ENCODE measurements around the gene CCDC196.
A peak's percentile ranks its signal among the peaks of the same experiment; 100 is the strongest.

The CCDC196 gene, protein sequence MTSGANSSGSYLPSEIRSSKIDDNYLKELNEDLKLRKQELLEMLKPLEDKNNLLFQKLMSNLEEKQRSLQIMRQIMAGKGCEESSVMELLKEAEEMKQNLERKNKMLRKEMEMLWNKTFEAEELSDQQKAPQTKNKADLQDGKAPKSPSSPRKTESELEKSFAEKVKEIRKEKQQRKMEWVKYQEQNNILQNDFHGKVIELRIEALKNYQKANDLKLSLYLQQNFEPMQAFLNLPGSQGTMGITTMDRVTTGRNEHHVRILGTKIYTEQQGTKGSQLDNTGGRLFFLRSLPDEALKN

DNA sequence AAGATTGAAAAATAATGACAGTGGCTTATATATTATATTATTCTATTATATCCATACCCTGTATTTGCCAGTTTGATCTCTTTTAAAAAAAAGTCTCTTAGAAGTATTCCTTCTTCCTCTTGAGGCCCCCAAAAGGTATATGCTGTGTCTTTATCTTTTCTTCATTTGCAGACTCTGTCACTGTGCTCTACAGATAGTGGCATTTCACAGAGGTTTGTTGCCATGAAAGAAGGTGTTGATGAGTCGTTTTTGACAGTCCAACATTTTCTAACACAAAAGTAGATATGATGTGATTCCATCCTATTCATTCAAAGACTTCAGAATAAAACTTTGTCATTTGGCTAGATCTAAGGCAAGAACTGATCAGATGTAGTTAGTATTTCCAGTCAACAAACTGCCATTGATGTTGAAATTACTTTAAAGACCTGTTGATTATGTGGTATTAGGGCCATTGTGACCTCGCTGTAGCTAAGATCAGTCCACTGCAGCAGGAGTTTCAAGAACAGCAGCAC, at the start of gene CCDC196:
CCDC196 (plus strand) TSS at position 462 of the 512 bp plus-strand sequence. CDS start 132 bp downstream, outside the sequence.
- no peak for DNase-seq

DNA sequence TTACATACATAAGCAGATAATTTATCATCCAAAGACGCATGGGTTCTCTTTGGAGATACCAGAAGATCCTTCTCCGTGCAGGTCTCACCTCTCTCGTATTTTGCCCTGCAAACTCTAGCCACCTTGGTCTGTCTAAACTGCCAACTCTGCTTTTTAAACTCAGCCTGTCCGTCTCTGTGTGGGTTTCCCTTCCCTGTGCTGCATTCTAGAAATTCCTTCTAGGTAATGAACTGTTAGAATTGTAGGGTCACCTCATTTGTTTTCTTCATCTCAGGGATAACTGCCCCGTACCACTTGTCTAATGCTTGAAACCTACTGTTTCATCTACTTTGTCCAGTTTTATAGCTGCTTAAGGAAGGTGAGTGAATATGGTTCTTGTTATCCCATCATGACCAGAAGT, 45.4 kb upstream of the CCDC196 start:
- DNase-seq: no peak

- no peak for DNase-seq
Observed at GRCh38 chr14:66442953-66443571, 43.1 kb upstream of the CCDC196 start.

GRCh38 chr14:66443785-66444184, 42.4 kb upstream of the CCDC196 start:
- no peak for DNase-seq

GRCh38 chr14:66444271-66444927, 41.8 kb upstream of the CCDC196 start:
- no peak for DNase-seq

GRCh38 chr14:66445936-66446335, 40.2 kb upstream of the CCDC196 start:
- no peak for DNase-seq

- no peak for DNase-seq
Observed at GRCh38 chr14:66453469-66453868, 32.7 kb upstream of the CCDC196 start.

- no peak for DNase-seq
Observed at GRCh38 chr14:66459603-66460002, 26.6 kb upstream of the CCDC196 start.

GRCh38 chr14:66464261-66464660, 21.9 kb upstream of the CCDC196 start:
- DNase-seq: no peak

- no peak for DNase-seq
Observed at GRCh38 chr14:66468778-66469367, 17.3 kb upstream of the CCDC196 start.

GRCh38 chr14:66471584-66471983, 14.6 kb upstream of the CCDC196 start:
- DNase-seq: no peak

DNA sequence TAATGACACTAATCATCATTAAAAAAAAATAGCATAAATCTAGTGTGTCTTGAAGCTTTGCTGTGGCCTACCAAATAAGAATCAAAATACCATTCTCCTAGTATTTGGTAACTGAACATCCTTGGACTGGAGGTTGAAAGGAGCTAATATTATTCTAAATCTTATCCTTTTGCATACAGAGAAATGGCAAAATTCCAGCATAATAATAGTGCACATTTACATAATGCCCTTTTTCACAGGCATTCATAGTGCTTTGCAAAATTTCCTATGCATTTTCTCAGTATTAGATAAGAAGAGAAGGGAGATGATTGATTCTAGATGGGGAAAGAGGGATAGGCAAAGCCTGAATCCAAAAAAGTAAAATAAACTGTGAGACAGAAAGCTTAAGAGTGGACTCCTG, 13.9 kb upstream of the CCDC196 start:
- DNase-seq: no peak

DNA sequence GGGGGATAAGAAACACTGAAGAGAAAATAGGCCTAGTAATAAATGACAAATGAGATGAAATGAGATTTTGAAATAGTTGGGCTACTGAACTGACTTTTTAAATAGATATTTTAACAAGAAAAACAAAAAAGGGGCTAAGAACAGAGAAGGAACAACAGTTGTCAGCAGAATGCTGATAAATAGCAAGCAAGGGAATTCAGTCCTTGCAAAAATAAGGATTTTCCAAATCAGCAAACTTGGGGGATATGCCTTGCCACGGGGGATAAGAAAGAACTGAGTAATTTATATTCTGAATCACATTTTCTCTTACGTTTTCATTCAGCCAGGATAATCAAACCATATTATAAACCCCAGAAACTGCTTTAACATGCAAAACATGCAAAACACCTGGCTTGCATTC, 12.9 kb upstream of the CCDC196 start:
- DNase-seq: no peak

DNA sequence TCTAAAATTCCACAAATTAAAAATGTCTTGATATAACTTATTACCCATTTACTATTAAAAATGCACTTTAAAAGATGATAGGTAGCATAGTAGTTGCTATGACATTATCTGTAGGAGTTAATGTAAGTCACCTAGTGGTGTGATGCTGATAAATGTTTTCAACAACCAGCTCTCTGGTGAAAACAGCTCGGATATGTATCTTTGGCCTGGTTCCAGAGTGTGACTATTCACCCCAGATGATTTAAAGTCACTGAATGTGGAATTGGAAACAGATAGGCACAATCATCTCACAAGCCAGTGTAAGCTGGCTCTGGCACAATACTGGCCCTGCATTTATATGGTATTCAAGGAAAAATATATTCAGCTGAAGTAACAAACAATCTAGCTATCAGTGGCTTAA, 9.2 kb upstream of the CCDC196 start:
- DNase-seq: peak; percentile 55

DNA sequence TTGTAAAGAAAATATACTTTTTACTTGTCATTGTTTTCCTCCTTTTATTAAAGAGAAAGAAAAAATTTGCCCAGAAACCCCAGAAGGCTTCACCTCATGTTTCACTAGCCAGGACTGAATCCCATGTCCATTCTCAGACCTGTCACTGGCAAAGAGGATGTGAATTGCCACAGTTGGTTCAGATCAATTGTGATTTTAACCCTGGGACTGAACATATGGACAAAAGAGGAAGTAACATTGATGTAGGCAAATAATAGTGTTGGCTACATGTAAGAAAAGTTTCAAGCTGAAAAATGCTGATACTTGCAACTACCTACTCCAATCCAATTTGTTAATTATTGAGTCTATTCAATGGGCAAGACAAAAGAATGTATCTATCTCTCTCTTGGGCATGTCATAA, 8.6 kb upstream of the CCDC196 start:
- DNase-seq: no peak

- DNase-seq: no peak
Observed at GRCh38 chr14:66482873-66483272, 3.3 kb upstream of the CCDC196 start.

DNA sequence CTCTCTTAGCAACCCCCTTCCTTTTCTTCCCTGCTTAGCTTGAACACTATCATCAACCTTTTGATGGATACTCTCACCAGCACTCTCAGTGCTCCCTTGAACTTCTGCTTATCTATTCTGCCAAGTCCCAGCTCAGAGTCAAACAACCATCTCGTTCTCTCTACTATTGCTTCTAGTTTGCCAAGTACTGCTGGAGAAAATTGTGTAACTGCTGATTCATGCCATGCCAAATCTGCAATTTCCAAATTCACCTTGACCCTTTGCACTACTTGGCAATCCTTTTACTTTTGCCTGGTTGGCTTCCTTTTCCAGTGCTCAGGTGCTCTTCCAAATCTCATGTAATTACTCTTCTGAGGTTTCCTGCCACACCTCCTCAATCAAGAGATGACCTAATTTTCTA, 2.8 kb upstream of the CCDC196 start:
- no peak for DNase-seq

DNA sequence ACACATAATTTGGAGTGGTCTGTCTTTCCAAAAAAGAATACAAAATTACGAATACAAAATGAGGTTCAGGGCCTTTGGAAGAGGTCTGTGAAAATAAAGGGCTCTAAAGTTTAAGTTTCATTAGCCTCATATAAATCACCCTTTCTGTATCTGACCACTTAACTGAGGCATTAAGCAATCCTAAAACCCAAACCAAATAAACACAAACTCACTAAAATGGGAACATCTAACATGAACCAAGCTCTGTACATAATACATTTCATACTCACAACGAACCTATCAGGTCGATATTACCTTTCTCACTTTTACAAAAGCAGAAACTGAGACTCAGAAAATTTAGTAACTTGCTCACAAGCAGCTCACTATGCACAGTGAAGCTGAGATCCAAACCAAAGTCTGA, 1.1 kb upstream of the CCDC196 start:
- DNase-seq: no peak

- no peak for DNase-seq
Observed at GRCh38 chr14:66487164-66487563, 993 bp downstream of the CCDC196 start.

DNA sequence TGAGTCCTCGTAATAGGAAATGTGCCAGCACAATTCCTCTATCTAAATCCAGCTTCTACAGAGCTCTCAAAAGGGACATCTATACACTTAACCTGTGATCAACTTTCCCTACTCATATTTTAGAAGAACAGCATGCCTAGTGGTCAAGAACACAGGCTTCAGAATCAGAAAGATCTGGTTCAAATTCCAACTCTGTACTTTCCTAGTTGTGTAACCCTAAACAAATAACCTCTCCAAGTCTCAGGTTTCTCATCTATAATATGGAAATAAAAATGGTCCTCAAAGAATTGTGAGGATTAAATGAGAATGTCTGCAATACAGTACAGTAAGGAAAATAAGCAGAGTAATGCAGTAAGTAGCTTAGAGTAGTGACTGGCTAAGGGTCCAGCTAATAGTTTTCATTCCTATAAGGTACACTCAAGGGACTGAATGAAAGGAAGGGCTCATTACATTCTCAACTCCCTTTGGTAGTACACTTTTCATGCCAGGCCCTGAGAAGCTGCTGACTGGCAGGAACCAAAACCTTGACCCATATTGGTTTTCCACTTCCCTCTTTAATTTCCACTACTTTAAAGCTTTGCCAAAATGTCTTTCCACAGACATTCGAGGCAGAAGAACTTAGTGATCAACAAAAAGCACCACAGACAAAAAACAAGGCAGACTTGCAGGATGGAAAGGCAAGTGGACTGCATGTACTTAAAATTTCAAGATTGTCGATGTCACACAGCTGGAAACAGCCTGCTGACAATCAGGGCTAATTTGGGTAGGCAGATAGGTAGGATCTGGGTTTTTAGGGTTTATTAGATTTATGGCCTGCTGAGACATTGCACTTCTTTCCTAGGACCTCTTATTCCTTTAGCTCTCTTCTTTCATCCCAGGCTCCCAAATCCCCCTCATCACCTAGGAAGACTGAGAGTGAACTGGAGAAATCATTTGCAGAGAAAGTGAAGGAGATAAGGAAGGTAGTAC, 4.3 kb downstream of the CCDC196 start:
- no peak for DNase-seq

DNA sequence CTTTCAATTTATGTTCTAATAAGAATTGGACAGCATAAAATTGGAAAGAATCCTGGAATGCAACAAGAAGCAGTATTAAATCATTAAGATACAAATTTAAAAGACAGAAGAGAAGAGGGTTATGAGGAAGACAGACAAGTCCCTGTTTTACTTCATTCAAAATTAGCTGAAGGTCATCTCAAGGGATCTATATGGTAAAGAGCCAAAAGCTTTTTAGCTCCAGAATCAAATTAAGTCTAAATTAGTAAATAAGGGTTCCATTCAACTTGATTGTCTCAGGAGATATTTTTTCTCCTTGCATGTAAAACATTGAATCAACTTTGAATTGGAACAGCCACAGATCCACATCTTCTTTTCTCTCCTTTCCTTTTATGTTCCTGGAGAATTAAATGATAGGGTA, 7.6 kb downstream of the CCDC196 start:
- no peak for DNase-seq
